ENCODE data around the gene FLNC. TPM values are rescaled to one million over a fixed set of nuclear protein-coding genes. Genes with fewer than 3 reads are reported as not detected.

Gene FLNC
- total and polyA plus RNA-seq, 9 of the 15 experiments (the other 6 are each of a cell fraction or from before 2014, with no cell fraction given), result 0.90 to 155 (median 28.8) TPM

DNA sequence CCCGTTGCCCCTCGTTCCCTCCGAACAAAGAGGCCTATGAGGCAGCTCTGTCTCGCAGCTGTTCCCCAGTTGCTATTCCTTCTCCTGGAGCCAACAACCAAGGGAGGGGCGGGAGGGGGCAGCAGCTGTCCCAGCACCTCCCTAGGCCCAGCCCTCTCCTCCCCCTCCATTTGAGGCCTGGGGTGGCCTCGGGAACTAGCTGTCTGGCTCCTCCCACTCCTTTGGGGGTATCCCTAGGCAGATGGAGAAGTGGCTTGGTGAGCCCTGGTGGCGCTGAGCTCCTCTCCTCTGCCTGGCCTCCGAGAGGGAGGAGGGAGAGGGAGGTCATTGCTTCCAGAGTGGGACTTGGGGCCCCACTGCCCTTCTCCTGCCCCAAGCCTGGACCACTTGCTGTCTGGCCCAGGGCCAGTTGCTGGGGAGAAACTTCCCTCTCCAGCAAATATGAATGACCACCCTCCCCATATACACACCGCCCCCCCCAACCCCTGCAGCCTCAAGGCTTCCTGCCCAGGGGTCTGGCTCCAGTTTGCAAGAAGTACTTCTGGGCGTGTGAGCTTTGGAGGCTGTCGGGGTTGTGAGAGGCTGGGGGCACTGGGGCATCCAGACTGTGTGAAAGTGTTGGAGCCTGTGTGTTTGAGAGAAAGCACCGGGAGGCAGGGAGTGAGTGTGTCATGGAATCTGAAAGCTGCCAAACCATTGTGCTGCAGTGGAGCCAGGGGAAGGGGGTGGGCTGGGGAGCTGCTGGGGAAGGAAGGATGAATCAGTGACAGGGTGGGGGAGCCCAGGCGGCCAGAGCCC lies 3.1 kb downstream of the FLNC start (continued):
- TF ChIP-seq, protein P1, sequence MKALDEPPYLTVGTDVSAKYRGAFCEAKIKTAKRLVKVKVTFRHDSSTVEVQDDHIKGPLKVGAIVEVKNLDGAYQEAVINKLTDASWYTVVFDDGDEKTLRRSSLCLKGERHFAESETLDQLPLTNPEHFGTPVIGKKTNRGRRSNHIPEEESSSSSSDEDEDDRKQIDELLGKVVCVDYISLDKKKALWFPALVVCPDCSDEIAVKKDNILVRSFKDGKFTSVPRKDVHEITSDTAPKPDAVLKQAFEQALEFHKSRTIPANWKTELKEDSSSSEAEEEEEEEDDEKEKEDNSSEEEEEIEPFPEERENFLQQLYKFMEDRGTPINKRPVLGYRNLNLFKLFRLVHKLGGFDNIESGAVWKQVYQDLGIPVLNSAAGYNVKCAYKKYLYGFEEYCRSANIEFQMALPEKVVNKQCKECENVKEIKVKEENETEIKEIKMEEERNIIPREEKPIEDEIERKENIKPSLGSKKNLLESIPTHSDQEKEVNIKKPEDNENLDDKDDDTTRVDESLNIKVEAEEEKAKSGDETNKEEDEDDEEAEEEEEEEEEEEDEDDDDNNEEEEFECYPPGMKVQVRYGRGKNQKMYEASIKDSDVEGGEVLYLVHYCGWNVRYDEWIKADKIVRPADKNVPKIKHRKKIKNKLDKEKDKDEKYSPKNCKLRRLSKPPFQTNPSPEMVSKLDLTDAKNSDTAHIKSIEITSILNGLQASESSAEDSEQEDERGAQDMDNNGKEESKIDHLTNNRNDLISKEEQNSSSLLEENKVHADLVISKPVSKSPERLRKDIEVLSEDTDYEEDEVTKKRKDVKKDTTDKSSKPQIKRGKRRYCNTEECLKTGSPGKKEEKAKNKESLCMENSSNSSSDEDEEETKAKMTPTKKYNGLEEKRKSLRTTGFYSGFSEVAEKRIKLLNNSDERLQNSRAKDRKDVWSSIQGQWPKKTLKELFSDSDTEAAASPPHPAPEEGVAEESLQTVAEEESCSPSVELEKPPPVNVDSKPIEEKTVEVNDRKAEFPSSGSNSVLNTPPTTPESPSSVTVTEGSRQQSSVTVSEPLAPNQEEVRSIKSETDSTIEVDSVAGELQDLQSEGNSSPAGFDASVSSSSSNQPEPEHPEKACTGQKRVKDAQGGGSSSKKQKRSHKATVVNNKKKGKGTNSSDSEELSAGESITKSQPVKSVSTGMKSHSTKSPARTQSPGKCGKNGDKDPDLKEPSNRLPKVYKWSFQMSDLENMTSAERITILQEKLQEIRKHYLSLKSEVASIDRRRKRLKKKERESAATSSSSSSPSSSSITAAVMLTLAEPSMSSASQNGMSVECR (CRISPR knock-in tag; IDR thresholded peaks at IDR 0.05), result 0 out of 2 replicates have a peak, but pooled peaks have one; percentile 14
- no peak for TF ChIP-seq TEAD2 (tag; IDR thresholded peaks at IDR 0.05)
- no peak for TF ChIP-seq ZNF696 (CRISPR knock-in tag; conservative IDR thresholded peaks at IDR 0.05)
- no peak for TF ChIP-seq FOXK2 (conservative IDR thresholded peaks at IDR 0.05 in 1 of 2, IDR thresholded peaks at IDR 0.05 in 1 of 2; ENCODE audit: low read depth in 2 of 2)
- no peak for TF ChIP-seq HEY1 (CRISPR knock-in tag; IDR thresholded peaks at IDR 0.05; ENCODE audit: borderline replicate concordance)
- 0 out of 4 replicates have a peak, but pooled peaks of 1 of the 2 experiments have one; percentile 38 for TF ChIP-seq FOXA3 (CRISPR knock-in tag; conservative IDR thresholded peaks at IDR 0.05 in 1 of 2, IDR thresholded peaks at IDR 0.05 in 1 of 2)
- no peak for TF ChIP-seq FOXK1 (CRISPR knock-in tag; IDR thresholded peaks at IDR 0.05; ENCODE audit: borderline replicate concordance)
- TF ChIP-seq, protein P2, sequence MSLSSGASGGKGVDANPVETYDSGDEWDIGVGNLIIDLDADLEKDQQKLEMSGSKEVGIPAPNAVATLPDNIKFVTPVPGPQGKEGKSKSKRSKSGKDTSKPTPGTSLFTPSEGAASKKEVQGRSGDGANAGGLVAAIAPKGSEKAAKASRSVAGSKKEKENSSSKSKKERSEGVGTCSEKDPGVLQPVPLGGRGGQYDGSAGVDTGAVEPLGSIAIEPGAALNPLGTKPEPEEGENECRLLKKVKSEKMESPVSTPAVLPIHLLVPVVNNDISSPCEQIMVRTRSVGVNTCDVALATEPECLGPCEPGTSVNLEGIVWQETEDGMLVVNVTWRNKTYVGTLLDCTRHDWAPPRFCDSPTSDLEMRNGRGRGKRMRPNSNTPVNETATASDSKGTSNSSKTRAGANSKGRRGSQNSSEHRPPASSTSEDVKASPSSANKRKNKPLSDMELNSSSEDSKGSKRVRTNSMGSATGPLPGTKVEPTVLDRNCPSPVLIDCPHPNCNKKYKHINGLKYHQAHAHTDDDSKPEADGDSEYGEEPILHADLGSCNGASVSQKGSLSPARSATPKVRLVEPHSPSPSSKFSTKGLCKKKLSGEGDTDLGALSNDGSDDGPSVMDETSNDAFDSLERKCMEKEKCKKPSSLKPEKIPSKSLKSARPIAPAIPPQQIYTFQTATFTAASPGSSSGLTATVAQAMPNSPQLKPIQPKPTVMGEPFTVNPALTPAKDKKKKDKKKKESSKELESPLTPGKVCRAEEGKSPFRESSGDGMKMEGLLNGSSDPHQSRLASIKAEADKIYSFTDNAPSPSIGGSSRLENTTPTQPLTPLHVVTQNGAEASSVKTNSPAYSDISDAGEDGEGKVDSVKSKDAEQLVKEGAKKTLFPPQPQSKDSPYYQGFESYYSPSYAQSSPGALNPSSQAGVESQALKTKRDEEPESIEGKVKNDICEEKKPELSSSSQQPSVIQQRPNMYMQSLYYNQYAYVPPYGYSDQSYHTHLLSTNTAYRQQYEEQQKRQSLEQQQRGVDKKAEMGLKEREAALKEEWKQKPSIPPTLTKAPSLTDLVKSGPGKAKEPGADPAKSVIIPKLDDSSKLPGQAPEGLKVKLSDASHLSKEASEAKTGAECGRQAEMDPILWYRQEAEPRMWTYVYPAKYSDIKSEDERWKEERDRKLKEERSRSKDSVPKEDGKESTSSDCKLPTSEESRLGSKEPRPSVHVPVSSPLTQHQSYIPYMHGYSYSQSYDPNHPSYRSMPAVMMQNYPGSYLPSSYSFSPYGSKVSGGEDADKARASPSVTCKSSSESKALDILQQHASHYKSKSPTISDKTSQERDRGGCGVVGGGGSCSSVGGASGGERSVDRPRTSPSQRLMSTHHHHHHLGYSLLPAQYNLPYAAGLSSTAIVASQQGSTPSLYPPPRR (CRISPR knock-in tag; IDR thresholded peaks at IDR 0.05; ENCODE audit: borderline replicate concordance), result no peak
- TF ChIP-seq ZNF77 (CRISPR knock-in tag; IDR thresholded peaks at IDR 0.05), result no peak
- no peak for TF ChIP-seq BRF1 (IDR thresholded peaks at IDR 0.05; ENCODE audit: borderline replicate concordance, extremely low read depth, insufficient read length)
- TF ChIP-seq, protein P3, sequence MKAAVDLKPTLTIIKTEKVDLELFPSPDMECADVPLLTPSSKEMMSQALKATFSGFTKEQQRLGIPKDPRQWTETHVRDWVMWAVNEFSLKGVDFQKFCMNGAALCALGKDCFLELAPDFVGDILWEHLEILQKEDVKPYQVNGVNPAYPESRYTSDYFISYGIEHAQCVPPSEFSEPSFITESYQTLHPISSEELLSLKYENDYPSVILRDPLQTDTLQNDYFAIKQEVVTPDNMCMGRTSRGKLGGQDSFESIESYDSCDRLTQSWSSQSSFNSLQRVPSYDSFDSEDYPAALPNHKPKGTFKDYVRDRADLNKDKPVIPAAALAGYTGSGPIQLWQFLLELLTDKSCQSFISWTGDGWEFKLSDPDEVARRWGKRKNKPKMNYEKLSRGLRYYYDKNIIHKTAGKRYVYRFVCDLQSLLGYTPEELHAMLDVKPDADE (conservative IDR thresholded peaks at IDR 0.05; ENCODE audit: control insufficient read depth, low read depth, low read length), result 0 out of 2 replicates have a peak, but pooled peaks have one; percentile 6
- no peak for TF ChIP-seq ZC3H8 (IDR thresholded peaks at IDR 0.05)
- peak; percentile 7 for TF ChIP-seq SMARCB1 (IDR thresholded peaks at IDR 0.05; ENCODE audit: insufficient read length, low read depth)
- TF ChIP-seq ZNF785 (CRISPR knock-in tag; IDR thresholded peaks at IDR 0.05), result no peak
- TF ChIP-seq SRSF3 (IDR thresholded peaks at IDR 0.05; ENCODE audit: insufficient read depth, low read length), result no peak
- TF ChIP-seq RBFOX2 (IDR thresholded peaks at IDR 0.05; ENCODE audit: low read depth, low read length), result peak; percentile 0; the same call in 1 of the 2 replicates
